Urothelium cell line (cell line): Measurements from ENCODE around the gene SUFU.
A peak's percentile ranks its signal among the peaks of the same experiment; 100 is the strongest.
"Not testable (repeated sequence)": the region's sequence is repeated elsewhere in the genome, so short reads cannot be mapped to it uniquely, and the experiment has no call there.

ENCODE experiments used
- DNase-seq: peaks from one replicate; pipeline ENCODE4 v3.0.0; 2011; ENCODE audit warnings: low spot score, mixed read lengths
- FAIRE-seq: peaks from 2 replicates; lab custom pipeline; 2011; peaks lifted over from hg19 to GRCh38; lab: Jason Lieb, UNC

Gene SUFU

GRCh38 chr10:102479651-102480050 lies 24.1 kb upstream of the SUFU start:
- no peak for DNase-seq
- no peak for FAIRE-seq

DNA sequence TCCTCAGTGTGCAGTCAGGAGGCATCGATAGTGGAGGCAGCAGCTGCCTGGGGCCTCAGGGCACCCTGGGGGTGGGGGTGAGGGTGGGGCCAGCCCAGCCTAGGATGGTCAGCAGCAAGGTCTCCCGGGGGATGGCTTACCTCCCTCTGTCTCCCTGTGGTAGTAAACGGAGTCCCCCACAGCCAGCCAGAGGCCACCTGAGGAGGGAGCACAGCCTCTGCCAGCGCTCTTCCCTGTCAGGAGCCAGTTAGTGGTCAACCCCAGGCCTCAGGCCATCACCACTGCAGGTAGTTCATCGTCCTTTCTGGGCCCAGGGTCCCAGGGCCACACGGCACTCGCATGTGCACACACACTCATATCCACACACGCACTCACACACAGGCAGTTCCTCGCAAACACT lies 23.4 kb upstream of the SUFU start:
- FAIRE-seq: no peak

GRCh38 chr10:102484021-102484420 lies 19.8 kb upstream of the SUFU start:
- DNase-seq: no peak
- no peak for FAIRE-seq

More for the DNA sequence above, 23.4 kb upstream of the SUFU start:
- DNase-seq: no peak

DNA sequence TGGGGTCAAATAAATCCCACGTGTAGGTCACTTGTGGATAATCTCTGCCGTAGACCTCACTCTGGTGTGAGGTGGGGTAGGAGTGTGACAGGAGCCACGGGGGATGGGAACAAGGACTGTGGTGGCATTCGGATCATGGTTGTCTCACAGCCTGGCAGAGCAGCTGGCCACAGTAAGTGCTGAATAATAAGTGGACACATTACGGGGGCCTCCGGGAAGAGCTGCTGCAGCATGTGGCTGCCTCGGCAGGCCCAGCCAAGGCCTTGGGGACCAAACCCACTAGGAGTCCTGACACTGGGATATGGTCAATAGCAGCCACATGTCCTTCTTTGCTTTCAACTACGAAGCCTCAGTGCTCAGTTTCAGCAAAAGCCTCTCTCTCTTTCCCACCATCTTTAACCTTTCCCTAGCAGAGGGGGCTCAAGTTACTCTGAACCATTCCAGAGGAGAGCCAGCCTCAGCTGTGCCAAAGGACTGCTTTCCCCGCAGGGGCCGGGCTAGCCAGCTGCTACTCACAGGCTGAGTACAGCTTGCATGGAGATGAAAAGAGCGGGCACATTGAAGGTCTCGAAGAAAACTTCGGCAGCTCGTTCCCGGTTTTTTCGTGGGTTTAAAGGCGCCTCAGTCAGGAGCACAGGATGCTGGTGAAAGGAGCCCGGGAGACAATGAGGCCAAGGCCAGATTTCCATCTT lies 18.5 kb upstream of the SUFU start:
- FAIRE-seq: no peak
- no peak for DNase-seq

DNA sequence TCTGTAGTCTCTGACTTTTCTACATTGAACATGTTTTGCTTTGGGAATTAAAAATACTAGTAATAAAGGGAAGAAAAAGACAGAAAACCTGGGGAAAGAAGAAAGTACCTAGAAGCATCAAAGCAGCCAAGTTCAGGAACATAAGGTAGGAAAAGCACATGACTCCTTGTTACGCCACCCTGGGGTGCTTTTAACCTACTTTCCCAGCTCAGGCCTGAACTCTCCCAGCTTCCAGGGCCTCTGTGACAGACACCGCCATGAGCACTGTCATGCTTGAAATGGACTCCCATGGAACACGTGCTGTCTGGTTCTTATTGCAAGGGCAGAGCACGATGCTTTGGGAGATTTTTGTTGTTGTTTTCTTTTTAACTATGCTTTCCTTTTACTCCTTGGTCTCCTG lies 12.6 kb upstream of the SUFU start:
- no peak for DNase-seq
- FAIRE-seq: no peak

- FAIRE-seq (no peak), DNase-seq (no peak)
These were observed 11.3 kb upstream of the SUFU start for GRCh38 chr10:102492344-102492939.

GRCh38 chr10:102492983-102493382 lies 10.8 kb upstream of the SUFU start:
- no peak for DNase-seq
- no peak for FAIRE-seq

- no peak for DNase-seq
- no peak for FAIRE-seq
These were observed 10.0 kb upstream of the SUFU start for GRCh38 chr10:102493771-102494170.

DNA sequence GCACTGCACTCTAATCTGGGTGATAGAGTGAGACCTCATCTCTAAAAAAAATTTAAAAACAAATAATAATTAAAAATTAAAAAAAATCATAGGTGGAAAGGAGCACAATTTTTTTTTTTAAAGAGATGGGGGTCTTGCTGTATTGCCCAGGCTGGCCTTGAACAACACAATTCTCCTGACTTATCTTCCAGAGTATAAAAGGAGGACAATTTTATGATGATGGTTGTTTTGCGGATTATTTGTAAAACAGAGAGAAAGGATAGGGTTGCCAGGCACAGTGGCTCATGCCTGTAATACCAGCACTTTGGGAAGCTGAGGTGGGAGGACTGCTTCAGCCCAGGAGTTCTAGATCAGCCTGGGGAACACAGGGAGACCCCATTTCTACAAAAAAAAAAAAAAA lies 6.2 kb upstream of the SUFU start:
- FAIRE-seq (no peak), DNase-seq (no peak)

GRCh38 chr10:102499356-102499755 lies 4.4 kb upstream of the SUFU start:
- DNase-seq (no peak), FAIRE-seq (no peak)

- not testable (repeated sequence) for DNase-seq, FAIRE-seq
These were observed 3.1 kb upstream of the SUFU start for GRCh38 chr10:102500686-102501085.

GRCh38 chr10:102501201-102502028 lies 2.4 kb upstream of the SUFU start:
- no peak for DNase-seq
- no peak for FAIRE-seq

DNA sequence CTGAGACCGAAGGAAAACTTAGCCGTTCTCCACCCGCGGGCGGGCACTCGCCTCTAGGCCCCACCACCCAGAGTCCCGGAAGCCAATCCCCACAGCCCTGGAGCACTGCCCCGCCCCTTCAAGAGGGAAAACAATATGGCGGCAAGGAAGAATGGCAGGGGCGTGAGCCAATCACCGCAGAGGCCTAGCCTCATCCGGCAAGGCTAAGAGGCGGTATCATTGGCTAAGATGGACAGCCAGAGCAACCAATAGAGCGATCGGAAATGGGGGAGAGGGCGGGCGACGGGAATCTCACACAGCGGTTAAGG lies 1.8 kb upstream of the SUFU start:
- FAIRE-seq (no peak), DNase-seq (peak; percentile 99)

DNA sequence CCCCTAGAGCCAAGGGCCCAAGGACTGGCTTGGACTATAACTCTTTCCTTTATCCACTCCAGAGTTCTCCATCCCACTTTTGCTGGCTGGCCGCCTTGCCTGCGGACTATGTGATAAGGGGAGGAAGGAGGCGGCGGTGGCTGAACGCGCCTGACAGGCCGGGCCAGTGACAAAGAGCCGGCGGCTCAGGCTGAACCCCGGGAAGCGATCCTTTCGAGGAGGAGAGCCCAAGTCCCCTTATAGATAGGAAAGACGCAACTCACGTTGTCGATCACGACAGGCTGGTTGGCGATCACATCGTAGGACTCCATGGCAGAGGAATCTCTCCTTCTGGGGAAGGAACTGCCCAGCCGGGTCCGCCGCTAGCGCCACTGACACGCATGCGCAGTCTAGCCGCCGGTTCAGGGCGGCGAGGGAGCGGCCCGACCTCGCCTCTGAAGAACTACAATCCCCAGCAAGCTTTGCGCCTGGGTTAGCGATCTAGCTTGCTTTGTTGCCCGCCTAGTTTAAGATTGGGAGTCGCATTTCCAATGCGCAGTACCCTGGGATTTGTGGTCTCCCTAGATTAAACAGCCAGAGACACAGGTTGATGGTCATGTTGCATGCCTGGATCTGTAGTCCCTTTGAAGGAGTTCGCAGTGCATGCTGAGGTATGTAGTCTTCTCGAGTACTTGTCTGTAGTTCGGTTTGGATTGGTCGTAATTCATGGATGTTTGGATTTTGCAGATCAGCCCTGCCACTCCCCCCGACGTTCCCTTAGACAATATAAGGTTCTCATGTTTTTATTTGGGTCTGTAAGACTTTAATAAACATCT lies 1.2 kb upstream of the SUFU start, which contains the start of gene ACTR1A:
Gene ACTR1A, minus strand, starts transcription at position 376 of the 815 bp plus-strand sequence. Its CDS starts 65 bp downstream, at position 311.
- peak; percentile 32 for FAIRE-seq
- peak; percentile 96 for DNase-seq

DNA sequence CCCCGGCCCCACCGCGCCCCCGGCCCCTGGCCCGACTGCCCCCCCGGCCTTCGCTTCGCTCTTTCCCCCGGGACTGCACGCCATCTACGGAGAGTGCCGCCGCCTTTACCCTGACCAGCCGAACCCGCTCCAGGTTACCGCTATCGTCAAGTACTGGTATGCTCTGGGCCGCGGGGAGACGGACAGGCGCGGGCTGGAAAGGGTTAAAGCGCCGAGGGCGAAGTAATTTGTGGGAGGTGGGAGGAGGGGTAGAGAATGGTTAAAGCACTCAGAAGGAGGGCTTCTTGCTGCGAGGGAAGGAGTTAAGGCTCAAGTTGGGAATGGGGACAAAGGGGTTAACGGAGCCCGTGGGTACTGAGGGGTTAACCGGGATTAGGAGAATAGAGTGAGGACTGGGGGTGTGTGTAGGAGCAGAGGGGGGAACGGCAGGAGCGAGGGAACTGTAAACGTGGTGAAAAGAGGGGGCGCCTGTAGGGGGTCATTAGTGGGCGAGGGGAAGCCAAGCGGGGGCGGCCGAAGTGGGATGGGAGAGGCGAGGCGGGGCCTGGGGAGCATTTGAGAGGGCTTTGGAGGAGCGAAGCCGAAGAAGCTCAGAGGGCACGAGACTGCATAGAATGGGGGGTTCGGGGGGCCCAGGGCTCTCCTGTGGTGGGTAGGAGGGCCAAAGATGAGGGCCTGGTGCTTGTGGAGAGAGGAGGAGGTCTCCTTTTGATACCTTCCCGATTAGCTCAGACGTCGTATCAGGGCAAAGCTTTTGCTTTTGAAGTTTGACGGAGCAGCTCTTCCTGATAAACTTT lies 605 bp downstream of the SUFU start:
- DNase-seq: no peak
- no peak for FAIRE-seq

DNA sequence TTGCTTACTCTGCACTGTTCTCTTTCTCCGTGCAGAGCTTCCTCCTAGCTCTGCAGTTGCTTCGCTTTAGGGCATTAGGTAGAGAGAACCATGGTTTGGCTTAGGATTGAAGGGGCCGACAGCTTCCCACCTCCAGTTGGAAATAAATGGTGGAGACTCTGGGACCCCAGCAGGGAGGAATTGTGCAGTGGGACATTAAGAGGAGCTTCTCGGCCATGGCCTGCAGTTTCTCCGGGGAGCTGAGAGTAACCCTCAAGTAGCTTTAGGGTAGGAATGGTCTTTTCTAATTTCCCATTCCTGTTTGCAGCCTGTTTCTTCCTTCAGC lies 1.2 kb downstream of the SUFU start:
- DNase-seq: no peak

DNA sequence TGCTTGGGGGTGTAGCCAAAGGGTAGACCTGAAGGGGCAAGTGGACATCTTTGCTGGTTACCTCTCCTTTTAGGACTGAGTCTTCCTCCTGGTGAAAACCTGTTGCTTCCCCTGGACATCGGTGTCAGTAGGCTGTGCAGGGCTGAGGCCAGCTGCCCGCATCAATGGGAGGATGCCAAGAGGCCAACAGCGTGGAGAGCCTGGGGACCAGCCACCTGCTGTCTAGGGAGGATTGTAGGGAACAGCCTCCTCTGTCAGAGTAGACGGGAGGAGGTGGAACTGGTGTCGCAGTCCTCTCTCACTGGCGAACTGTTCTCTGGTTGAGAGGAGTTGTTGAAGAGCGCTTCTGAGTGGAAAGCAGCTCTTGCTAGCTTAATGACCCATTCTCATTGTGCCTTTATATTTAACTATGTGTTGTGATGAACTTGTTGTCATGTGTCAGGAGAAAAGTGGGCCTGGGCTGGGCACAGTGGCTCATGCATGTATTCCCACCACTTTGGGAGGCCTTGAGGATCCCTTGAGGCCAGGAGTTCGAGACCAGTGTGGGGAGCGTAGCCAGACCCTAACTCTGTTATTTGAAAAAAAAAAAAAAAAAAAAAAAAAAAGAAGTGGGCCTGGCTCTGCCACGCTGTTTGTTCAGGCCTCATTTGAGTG lies 1.8 kb downstream of the SUFU start:
- DNase-seq (no peak), FAIRE-seq (no peak)

More for the DNA sequence above, 1.2 kb downstream of the SUFU start:
- FAIRE-seq: no peak

GRCh38 chr10:102507521-102507920 lies 3.7 kb downstream of the SUFU start:
- DNase-seq: no peak
- FAIRE-seq: no peak

GRCh38 chr10:102508506-102508905 lies 4.7 kb downstream of the SUFU start:
- FAIRE-seq (no peak), DNase-seq (no peak)

DNA sequence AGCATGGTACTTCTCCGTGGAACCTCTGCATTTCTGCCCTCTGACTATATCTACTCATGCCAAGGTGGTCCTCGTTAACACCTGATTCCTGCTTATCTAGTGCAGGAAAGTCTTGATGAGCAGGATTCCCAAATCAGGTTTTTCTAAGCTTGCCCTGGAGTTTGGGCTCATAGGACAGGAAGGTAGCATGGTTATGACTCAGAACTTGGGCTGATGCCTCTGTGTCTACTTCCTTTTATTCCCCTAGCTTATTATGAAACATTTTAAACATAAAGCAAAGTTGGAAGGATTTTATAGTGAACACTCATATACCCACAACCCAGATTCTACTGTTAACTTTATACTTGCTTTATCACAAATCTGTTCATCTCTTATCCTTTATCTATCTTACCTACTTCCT lies 5.6 kb downstream of the SUFU start:
- no peak for DNase-seq
- no peak for FAIRE-seq
